Measurements from ENCODE around the gene MESP2. TPM values are rescaled to one million over a fixed set of nuclear protein-coding genes. Genes with fewer than 3 reads are reported as not detected.
"Not testable (repeated sequence)": the region's sequence is repeated elsewhere in the genome, so short reads cannot be mapped to it uniquely, and the experiment has no call there.

The MESP2 gene
- total RNA-seq, 2 experiments from 2014 or later: not detected

GRCh38 chr15:89785064-89785773 lies 9.1 kb downstream of the MESP2 start:
- DNase-seq (ENCODE audit: low spot score): no peak

GRCh38 chr15:89785774-89786140 lies 9.6 kb downstream of the MESP2 start:
- no peak overlapping the region for H3K27ac ChIP-seq (ENCODE audit: low read depth, low read length, poor library complexity, severe bottlenecking)
- H3K79me2 ChIP-seq (ENCODE audit: insufficient read depth, low read depth, low read length): no peaks in the 10 kb centered on the region
- ChIA-PET POLR2A (no interaction called here), CTCF (ENCODE audit: unreplicated experiment) (no interaction called here)
- no peak overlapping the region for H3K4me3 ChIP-seq (ENCODE audit: low read depth, low read length, poor library complexity, severe bottlenecking)
- TF ChIP-seq EZH2phosphoT487 (IDR thresholded peaks at IDR 0.05; ENCODE audit: borderline replicate concordance, low read depth, low read length) (no peak), CTCF (conservative IDR thresholded peaks at IDR 0.05; ENCODE audit: low read length) (no peak)
- H3K9me3 ChIP-seq (ENCODE audit: low read length): 0 out of 2 replicates have a peak, but pooled peaks cover 12% of the 10 kb centered on the region
- H4K20me1 ChIP-seq (ENCODE audit: insufficient read depth, low read length): no peaks in the 10 kb centered on the region
- no TSS peak for BruUV-seq (replicated peaks)
- no peak overlapping the region for H2AFZ ChIP-seq (ENCODE audit: low read length)
- H3K4me1 ChIP-seq (ENCODE audit: insufficient read depth, low read length, poor library complexity, severe bottlenecking): no peaks in the 10 kb centered on the region
- H3K4me2 ChIP-seq (ENCODE audit: low read length): no peak overlapping the region
- intact Hi-C loops (cut with micrococcal nuclease; ENCODE audit: unreplicated experiment): no loop called here
- H3K36me3 ChIP-seq (ENCODE audit: insufficient read depth, low read length): no peaks in the 10 kb centered on the region
- DNase-seq (ENCODE audit: low spot score): no peak
- H3K9me2 ChIP-seq (ENCODE audit: insufficient read depth, low read length): no peaks in the 10 kb centered on the region

More at GRCh38 chr15:89785064-89785773, 9.1 kb downstream of the MESP2 start:
- ChIA-PET POLR2A (no interaction called here), CTCF (ENCODE audit: unreplicated experiment) (interaction anchor here (0.6 kb wide), 1 partner anchor 23 kb away, joined by 3 read pairs; no protein-coding TSS in a partner anchor)
- Histone ChIP-seq H3K9me3 (ENCODE audit: low read length) (0 out of 2 replicates have a peak, but pooled peaks cover 12% of the 10 kb centered on the region), H2AFZ (ENCODE audit: low read length) (no peak overlapping the region), H3K4me3 (ENCODE audit: low read depth, low read length, poor library complexity, severe bottlenecking) (no peak overlapping the region), H3K4me2 (ENCODE audit: low read length) (no peak overlapping the region), H3K79me2 (ENCODE audit: insufficient read depth, low read depth, low read length) (no peaks in the 10 kb centered on the region), H3K9me2 (ENCODE audit: insufficient read depth, low read length) (no peaks in the 10 kb centered on the region), H3K27ac (ENCODE audit: low read depth, low read length, poor library complexity, severe bottlenecking) (no peak overlapping the region), H4K20me1 (ENCODE audit: insufficient read depth, low read length) (no peaks in the 10 kb centered on the region), H3K4me1 (ENCODE audit: insufficient read depth, low read length, poor library complexity, severe bottlenecking) (no peaks in the 10 kb centered on the region), H3K36me3 (ENCODE audit: insufficient read depth, low read length) (no peaks in the 10 kb centered on the region)
- no TSS peak for BruUV-seq (replicated peaks)
- TF ChIP-seq EZH2phosphoT487 (IDR thresholded peaks at IDR 0.05; ENCODE audit: borderline replicate concordance, low read depth, low read length) (no peak), CTCF (conservative IDR thresholded peaks at IDR 0.05; ENCODE audit: low read length) (no peak)
- intact Hi-C loops (cut with micrococcal nuclease; ENCODE audit: unreplicated experiment): no loop called here

- 0 out of 2 replicates have a peak, but pooled peaks cover 12% of the 10 kb centered on the region for H3K9me3 ChIP-seq (ENCODE audit: low read length)
- no peak for DNase-seq (ENCODE audit: low spot score)
- intact Hi-C loops (cut with micrococcal nuclease; ENCODE audit: unreplicated experiment): no loop called here
- H3K36me3 ChIP-seq (ENCODE audit: insufficient read depth, low read length): no peaks in the 10 kb centered on the region
- ChIA-PET POLR2A (no interaction called here), CTCF (ENCODE audit: unreplicated experiment) (no interaction called here)
- H3K79me2 ChIP-seq (ENCODE audit: insufficient read depth, low read depth, low read length): no peaks in the 10 kb centered on the region
- H2AFZ ChIP-seq (ENCODE audit: low read length): no peak overlapping the region
- H3K27ac ChIP-seq (ENCODE audit: low read depth, low read length, poor library complexity, severe bottlenecking): no peak overlapping the region
- no TSS peak for BruUV-seq (replicated peaks)
- no peak overlapping the region for H3K4me3 ChIP-seq (ENCODE audit: low read depth, low read length, poor library complexity, severe bottlenecking)
- H4K20me1 ChIP-seq (ENCODE audit: insufficient read depth, low read length): no peaks in the 10 kb centered on the region
- H3K9me2 ChIP-seq (ENCODE audit: insufficient read depth, low read length): no peaks in the 10 kb centered on the region
- H3K4me1 ChIP-seq (ENCODE audit: insufficient read depth, low read length, poor library complexity, severe bottlenecking): no peaks in the 10 kb centered on the region
- no peak overlapping the region for H3K4me2 ChIP-seq (ENCODE audit: low read length)
- TF ChIP-seq EZH2phosphoT487 (IDR thresholded peaks at IDR 0.05; ENCODE audit: borderline replicate concordance, low read depth, low read length): no peak
- TF ChIP-seq CTCF (conservative IDR thresholded peaks at IDR 0.05; ENCODE audit: low read length): no peak
Measured at GRCh38 chr15:89787944-89788343, 11.8 kb downstream of the MESP2 start.

GRCh38 chr15:89788585-89788984 lies 12.5 kb downstream of the MESP2 start:
- H3K27ac ChIP-seq (ENCODE audit: low read depth, low read length, poor library complexity, severe bottlenecking); H3K4me2 ChIP-seq (ENCODE audit: low read length); H2AFZ ChIP-seq (ENCODE audit: low read length); CTCF ChIA-PET (ENCODE audit: unreplicated experiment); DNase-seq (ENCODE audit: low spot score); intact Hi-C loops (cut with micrococcal nuclease; ENCODE audit: unreplicated experiment); H3K9me2 ChIP-seq (ENCODE audit: insufficient read depth, low read length); H3K36me3 ChIP-seq (ENCODE audit: insufficient read depth, low read length); H3K4me3 ChIP-seq (ENCODE audit: low read depth, low read length, poor library complexity, severe bottlenecking); H4K20me1 ChIP-seq (ENCODE audit: insufficient read depth, low read length); POLR2A ChIA-PET; H3K4me1 ChIP-seq (ENCODE audit: insufficient read depth, low read length, poor library complexity, severe bottlenecking); H3K79me2 ChIP-seq (ENCODE audit: insufficient read depth, low read depth, low read length); BruUV-seq (replicated peaks): not testable (repeated sequence)
- 0 out of 2 replicates have a peak, but pooled peaks cover 12% of the 10 kb centered on the region for H3K9me3 ChIP-seq (ENCODE audit: low read length)

Measured in OCI-LY7 (cell line).